Measurements from ENCODE around the gene DNAJC16.

- TF ChIP-seq CTCF (IDR thresholded peaks at IDR 0.05) (no peak), POLR2A (IDR thresholded peaks at IDR 0.05) (no peak), EP300 (IDR thresholded peaks at IDR 0.05) (no peak)
Observed at GRCh38 chr1:15542388-15543250, 16.0 kb downstream of the DNAJC16 start.

Measured in sigmoid colon (tissue), 4 donors.